GM18907 (cell line): Measurements from ENCODE around the gene CD300LG.
"Not testable (repeated sequence)": the region's sequence is repeated elsewhere in the genome, so short reads cannot be mapped to it uniquely, and the experiment has no call there.

Experiments
- ATAC-seq: cut with Tn5 transposase; IDR thresholded peaks from one replicate; pipeline ENCODE4 v1.9.1; 2021; ENCODE audit warnings: mild to moderate bottlenecking, moderate library complexity; ENCODE audit not compliant: unreplicated experiment

CD300LG gene

GRCh38 chr17:43846963-43847371, at the start of gene CD300LG:
CD300LG (plus strand) TSS chr17:43847176; CDS start chr17:43847217, 41 bp downstream.
- no peak for ATAC-seq

DNA sequence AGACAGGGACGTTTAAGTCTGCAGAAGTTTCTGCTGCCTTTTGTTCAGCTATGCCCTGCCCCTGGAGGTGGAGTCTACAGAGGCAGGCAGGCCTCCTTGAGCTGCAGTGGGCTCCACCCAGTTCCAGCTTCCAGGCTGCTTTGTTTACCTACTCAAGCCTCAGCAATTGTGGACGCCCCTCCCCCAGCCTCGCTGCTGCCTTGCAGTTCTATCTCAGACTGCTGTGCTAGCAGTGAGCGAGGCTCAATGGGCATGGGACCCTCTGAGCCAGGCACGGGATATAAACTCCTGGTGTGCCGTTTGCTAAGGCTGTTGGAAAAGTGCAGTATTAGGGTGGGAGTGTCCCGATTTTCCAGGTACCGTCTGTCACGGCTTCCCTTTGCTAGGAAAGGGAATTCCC, 49.0 kb upstream of the CD300LG start:
- ATAC-seq, result not testable (repeated sequence)

- ATAC-seq, result no peak
Measured at GRCh38 chr17:43799047-43799446, 47.9 kb upstream of the CD300LG start.

DNA sequence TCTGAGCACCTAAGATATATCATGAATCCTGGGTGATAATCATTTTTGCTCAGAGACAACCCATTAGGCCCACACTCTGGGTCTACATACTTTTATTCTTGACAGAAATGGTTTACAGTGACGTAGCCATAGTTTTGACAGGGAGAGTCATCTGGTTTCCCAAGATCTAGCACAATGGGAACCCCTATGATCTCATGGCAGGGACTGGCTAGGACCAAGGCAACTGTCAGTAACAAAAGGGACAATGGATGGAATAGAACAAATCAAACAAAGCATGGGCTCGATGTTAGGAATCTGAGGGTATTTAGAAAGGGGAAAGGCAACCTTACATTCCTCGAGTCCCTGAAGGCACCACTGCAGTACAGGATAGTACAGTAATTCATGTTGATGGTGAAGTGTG, 46.2 kb upstream of the CD300LG start:
- no peak for ATAC-seq

GRCh38 chr17:43801844-43802243, 45.1 kb upstream of the CD300LG start:
- ATAC-seq, result no peak

DNA sequence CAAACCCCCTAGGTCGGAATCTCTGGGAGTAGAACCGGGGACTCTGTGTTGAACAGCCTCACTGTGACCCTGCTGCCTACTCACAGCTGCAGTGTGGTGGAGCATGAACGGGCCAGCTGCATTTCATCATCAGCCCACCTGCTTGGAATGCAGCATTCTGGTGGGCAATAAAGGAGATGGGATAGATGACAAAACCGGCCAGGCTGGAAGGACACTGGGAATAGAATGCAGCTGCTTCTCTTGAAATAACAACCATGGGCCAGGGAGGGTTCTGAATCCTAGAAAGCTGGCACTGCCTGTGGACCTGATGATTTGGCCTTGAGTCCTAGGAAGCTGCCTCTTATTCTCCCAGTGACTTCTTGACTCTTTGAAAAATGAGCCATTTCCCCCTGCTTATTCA, 43.2 kb upstream of the CD300LG start:
- ATAC-seq, result no peak

DNA sequence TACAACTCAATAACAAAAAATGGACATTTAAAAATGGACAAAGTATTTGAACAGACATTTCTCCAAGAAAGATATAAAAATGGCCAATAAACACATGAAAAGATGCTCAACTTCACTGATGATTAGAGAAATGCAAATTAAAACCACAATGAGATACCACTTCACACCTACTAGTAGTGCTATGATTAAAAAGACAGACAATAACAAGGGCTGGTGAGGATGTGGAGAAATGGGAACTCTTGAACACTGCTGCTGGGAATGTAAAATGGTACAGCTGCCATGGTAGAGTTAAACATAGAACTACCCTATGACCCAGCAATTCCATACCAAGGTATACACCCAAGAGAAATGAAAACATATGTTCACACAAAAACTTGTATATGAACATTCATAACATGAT, 41.9 kb upstream of the CD300LG start:
- ATAC-seq, result no peak

- no peak for ATAC-seq
Measured at GRCh38 chr17:43808076-43808475, 38.9 kb upstream of the CD300LG start.

- ATAC-seq, result no peak
Measured at GRCh38 chr17:43809121-43809520, 37.9 kb upstream of the CD300LG start.

DNA sequence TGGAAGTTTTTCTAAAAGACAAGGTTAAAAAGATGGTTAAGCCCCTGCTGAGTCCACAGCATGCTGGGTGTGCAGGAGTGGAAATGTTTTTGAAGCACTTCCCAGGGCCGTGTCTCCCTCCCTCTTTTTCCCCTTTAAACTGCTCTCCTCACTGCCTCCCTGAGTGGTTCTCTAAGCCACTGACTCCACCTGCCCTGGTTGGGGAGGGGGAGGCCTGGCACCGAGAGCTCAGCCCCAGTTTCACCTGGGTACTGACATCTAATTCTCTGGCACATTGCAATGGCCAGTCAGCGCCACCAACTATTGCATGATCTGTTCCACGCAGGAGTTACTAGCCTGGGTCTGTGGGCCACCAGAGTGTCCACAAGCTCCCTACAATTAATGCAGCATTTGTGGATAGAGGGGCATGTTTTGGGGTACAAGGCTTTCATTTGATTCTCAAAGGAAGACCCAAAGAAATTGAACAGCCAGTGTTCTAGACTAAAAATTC, 36.7 kb upstream of the CD300LG start:
- ATAC-seq, result no peak

GRCh38 chr17:43810823-43811222, 36.2 kb upstream of the CD300LG start:
- ATAC-seq, result no peak

DNA sequence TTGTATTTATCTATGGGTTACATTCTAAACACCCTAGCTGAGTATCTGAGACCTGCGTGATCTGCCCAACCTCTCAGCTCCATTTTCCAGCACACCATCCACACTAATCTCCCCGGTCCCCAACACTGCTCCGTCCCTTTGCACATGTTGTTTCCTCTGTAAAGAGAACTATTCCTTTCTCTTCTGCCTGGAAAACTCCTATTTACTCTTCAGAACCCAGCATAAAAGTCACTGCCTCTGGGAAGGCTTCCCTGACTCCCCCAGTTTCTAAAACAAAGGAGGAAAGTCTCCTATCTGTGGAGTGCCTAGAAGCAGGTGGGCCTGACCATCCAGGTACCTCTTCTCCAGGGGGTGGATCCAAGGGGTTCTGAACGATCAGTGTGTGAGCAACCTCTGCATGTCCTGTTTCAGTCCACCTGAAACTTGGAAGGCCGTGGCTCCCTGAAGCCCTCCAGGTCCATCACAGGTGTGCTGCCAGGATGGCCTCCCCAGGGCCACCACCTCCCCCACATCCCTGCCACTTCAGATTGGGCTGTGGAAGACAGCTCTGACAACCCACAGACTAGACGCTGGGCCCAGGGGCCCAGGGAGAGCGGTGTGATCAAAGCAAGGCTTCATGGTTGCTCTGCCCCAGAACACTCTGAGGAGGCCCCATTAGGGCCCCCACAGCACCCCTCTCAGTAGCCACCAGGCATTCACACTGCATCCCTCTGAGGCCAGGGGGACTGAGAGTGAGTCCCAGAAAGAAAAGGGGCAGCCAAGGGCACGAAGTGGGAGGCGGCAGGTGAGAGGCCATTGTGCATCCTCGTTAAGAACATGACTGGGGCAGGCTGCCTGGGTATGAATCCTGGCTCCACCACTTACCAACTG, 34.3 kb upstream of the CD300LG start:
- no peak for ATAC-seq

DNA sequence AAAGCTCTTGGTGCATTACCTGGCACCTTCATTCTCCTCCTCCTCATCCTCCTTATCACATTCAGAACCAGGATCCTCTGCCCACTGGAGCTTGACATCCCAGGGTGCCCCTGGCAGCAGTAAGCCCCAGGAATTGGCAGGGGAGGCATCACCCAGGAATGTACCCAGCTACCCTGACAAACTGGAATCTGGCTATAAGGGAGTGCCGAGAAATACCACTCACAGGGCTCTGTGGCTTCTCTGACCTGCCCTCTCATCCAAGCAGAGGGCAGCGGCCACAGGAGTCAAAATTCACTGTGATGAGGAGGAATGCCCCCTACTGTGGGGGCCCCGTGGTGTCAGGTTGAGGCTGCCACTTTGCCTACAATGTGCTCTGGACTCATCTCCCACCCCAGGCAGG, 33.6 kb upstream of the CD300LG start:
- ATAC-seq, result no peak

DNA sequence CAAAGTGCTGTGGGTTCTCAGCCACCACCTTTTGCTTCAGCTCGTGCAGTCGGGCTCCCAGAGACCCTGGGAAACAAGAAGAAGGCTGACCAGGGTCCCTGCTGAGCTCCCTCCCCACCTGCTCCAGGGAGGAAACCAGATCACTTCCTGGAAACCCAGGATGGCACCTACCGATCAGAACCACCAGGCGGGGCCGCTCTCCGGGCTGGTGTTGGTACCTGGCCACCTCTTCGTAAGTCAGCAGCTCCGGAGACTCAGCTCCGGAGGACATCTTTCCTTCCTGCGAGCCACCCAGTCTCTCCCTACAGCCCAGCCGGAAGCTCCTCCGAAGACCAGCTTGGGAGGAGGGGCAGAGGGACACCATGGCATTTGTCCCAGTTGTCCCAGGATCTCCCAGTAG, 33.0 kb upstream of the CD300LG start:
- ATAC-seq, result no peak

DNA sequence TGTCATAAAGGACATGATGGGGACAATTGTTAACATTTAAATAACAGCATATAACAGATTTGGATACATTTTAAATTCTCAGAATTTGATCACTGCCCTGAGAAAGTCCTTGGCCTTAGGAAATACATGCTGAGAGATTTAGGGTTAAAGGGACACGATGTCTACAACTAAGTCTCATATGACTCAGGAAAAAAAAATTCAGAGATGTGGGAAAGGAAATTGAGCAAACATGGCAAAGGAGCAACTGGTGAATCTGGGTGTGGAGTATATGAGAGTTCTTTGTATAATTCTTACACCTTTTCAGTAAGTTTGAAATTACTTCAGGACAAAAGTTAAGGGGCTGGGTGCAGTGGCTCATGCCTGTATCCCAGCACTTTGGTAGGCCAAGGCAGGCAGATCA, 32.3 kb upstream of the CD300LG start:
- ATAC-seq, result no peak

DNA sequence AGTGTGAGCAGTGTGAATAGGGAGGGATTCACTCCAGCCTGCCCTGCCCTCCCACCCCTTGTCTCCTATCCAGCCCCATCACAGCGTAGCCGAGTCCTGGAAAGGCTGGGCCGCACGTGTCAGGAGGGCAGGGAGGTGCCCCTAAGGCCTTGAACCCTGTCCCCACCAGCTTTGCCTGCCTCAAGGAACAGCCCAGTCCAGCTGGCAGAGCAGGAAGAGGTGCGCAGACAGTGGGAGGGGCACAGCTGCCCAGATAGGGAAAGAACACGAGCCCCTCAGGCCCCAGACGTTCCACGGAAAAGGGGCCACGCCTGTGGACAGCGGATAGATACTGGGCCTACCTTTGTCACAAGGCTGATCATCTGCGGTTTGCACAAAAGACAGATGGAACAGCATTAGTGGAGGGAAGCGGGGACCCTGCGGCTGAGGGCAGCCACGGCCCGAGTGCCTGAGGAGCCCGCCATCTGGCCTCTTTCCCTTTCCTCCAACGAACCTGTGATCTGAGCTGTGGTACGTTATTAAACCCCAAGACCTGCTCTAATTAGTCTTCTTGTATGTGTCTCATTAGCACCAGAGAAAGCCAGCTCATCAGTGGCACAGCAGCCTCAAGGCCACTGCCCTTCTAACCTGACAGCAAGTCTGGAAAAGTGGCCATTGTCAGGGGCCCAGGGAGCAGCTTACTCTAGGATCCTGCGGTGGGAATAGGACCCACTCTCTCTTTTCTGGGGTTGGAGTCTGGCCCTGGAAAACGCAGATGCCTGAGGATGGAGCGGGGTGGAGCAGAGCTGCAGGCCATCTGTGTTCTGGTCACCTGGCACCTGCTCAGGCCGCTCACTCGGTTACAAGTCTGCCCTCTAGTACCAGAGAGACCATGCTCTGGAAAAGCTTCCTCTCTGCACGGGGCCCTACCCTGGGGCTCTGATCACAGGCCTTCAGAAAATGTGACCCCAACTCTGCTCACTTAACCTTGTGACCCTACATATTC, 30.3 kb upstream of the CD300LG start:
- no peak for ATAC-seq

- ATAC-seq, result no peak
Measured at GRCh38 chr17:43817826-43818225, 29.1 kb upstream of the CD300LG start.

GRCh38 chr17:43818966-43819365, 28.0 kb upstream of the CD300LG start:
- ATAC-seq, result no peak

DNA sequence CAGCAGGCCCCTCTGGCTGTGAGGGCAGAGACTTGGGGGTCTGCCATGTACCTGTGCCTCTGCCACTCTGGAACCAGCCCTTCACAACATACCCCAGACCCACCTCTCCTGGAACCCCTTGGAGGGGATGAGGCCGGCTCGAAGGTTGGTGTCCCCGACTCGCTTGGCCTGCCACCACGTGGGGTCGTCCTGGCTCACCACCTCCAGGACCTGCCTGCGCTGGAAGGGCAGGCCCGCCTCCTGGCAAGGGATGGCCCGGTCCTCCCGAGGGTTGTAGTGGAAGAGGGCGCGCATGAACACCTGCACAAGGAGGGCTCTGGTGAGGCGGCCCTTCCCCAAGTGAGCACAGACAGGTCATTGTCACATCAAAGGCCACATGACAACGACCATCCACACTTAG, 26.2 kb upstream of the CD300LG start:
- ATAC-seq, result no peak

GRCh38 chr17:43822570-43823190, 24.3 kb upstream of the CD300LG start:
- ATAC-seq, result no peak
